ENCODE measurements around the gene RHOT2. TPM values are rescaled to one million over a fixed set of nuclear protein-coding genes. Genes with fewer than 3 reads are reported as not detected.

The RHOT2 gene
- total and polyA plus RNA-seq, 9 of the 15 experiments (the other 6 are each of a cell fraction or from before 2014, with no cell fraction given), result 5.0 to 373 (median 112) TPM

DNA sequence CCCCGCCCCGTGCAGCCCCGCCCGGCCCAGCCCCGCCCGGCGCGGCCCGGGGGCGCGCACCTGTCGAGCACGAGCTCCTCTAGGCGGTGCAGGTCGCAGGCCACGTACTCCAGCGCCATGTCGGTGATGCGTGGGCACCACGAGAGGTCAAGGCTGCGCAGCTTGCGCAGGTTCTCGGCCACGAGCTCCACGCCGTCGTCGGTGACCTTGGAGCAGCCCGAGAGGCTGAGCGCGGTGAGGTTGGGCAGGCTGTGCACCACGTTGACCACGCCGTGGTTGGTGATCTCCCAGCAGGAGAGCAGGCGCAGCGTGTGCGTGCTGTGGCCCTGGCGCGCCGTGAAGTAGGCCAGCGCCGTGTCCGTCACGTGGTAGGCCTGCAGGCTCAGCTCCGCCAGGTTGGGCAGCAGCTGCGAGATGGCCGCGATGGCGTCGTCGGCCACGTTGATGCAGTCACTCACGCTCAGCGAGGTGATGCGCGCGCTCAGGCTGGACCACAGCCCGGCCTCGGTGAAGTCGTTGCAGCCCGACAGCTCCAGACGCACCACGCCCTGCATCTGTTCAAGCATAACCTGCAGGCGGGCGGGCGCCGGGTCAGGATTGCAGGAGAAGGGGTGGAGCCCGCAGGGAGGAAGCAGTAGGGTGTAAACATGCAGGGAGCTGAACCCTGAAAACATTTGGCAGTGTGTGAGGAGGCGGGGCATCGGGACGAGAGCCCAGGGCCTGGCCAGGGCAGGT lies 27.6 kb downstream of the RHOT2 start (continued):
- TF ChIP-seq, protein P1, sequence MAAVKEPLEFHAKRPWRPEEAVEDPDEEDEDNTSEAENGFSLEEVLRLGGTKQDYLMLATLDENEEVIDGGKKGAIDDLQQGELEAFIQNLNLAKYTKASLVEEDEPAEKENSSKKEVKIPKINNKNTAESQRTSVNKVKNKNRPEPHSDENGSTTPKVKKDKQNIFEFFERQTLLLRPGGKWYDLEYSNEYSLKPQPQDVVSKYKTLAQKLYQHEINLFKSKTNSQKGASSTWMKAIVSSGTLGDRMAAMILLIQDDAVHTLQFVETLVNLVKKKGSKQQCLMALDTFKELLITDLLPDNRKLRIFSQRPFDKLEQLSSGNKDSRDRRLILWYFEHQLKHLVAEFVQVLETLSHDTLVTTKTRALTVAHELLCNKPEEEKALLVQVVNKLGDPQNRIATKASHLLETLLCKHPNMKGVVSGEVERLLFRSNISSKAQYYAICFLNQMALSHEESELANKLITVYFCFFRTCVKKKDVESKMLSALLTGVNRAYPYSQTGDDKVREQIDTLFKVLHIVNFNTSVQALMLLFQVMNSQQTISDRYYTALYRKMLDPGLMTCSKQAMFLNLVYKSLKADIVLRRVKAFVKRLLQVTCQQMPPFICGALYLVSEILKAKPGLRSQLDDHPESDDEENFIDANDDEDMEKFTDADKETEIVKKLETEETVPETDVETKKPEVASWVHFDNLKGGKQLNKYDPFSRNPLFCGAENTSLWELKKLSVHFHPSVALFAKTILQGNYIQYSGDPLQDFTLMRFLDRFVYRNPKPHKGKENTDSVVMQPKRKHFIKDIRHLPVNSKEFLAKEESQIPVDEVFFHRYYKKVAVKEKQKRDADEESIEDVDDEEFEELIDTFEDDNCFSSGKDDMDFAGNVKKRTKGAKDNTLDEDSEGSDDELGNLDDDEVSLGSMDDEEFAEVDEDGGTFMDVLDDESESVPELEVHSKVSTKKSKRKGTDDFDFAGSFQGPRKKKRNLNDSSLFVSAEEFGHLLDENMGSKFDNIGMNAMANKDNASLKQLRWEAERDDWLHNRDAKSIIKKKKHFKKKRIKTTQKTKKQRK (IDR thresholded peaks at IDR 0.05; ENCODE audit: borderline replicate concordance, low read depth, low read length), result no peak
- TF ChIP-seq ATF7 (IDR thresholded peaks at IDR 0.05) (peak; percentile 45; the same call in 1 of the 2 replicates), ZNF354B (CRISPR knock-in tag; IDR thresholded peaks at IDR 0.05) (no peak), FIP1L1 (IDR thresholded peaks at IDR 0.05; ENCODE audit: low read depth, low read length, poor library complexity, severe bottlenecking) (peak; percentile 56), EGR1 (conservative IDR thresholded peaks at IDR 0.05) (peak; percentile 31; the same call in 1 of the 2 replicates), TCFL5 (CRISPR knock-in tag; conservative IDR thresholded peaks at IDR 0.05) (no peak), BRF1 (IDR thresholded peaks at IDR 0.05; ENCODE audit: borderline replicate concordance, extremely low read depth, insufficient read length) (no peak), CBX3 (IDR thresholded peaks at IDR 0.05; ENCODE audit: borderline replicate concordance in 1 of 2, low read length in 2 of 2) (peak in 1 of 2 experiments; percentile 78; a peak in 1 of 3 replicates), EP300 (IDR thresholded peaks at IDR 0.05; ENCODE audit: low read length) (no peak), RFX1 (IDR thresholded peaks at IDR 0.05) (no peak), PHF21A (IDR thresholded peaks at IDR 0.05; ENCODE audit: borderline replicate concordance, low read depth) (no peak), ZNF785 (CRISPR knock-in tag; IDR thresholded peaks at IDR 0.05) (no peak), DACH1 (IDR thresholded peaks at IDR 0.05; ENCODE audit: partially characterized antibody) (no peak), SAP30 (IDR thresholded peaks at IDR 0.05; ENCODE audit: borderline replicate concordance, insufficient read depth, low read depth, low read length, poor library complexity, severe bottlenecking) (peak; percentile 27), RAD21 (CRISPR knock-in tag; conservative IDR thresholded peaks at IDR 0.05 in 1 of 2, IDR thresholded peaks at IDR 0.05 in 1 of 2) (no peak), STAT5B (CRISPR knock-in tag; IDR thresholded peaks at IDR 0.05) (no peak), HMG20A (CRISPR knock-in tag; conservative IDR thresholded peaks at IDR 0.05) (no peak)
- TF ChIP-seq, protein P2, sequence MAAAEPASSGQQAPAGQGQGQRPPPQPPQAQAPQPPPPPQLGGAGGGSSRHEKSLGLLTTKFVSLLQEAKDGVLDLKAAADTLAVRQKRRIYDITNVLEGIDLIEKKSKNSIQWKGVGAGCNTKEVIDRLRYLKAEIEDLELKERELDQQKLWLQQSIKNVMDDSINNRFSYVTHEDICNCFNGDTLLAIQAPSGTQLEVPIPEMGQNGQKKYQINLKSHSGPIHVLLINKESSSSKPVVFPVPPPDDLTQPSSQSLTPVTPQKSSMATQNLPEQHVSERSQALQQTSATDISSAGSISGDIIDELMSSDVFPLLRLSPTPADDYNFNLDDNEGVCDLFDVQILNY (CRISPR knock-in tag; IDR thresholded peaks at IDR 0.05), result peak; percentile 86; the same call in 1 of the 2 replicates
- TF ChIP-seq, protein P3, sequence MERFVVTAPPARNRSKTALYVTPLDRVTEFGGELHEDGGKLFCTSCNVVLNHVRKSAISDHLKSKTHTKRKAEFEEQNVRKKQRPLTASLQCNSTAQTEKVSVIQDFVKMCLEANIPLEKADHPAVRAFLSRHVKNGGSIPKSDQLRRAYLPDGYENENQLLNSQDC (CRISPR knock-in tag; IDR thresholded peaks at IDR 0.05), result no peak
- TF ChIP-seq, protein P4, sequence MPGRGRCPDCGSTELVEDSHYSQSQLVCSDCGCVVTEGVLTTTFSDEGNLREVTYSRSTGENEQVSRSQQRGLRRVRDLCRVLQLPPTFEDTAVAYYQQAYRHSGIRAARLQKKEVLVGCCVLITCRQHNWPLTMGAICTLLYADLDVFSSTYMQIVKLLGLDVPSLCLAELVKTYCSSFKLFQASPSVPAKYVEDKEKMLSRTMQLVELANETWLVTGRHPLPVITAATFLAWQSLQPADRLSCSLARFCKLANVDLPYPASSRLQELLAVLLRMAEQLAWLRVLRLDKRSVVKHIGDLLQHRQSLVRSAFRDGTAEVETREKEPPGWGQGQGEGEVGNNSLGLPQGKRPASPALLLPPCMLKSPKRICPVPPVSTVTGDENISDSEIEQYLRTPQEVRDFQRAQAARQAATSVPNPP (IDR thresholded peaks at IDR 0.05; ENCODE audit: borderline replicate concordance, insufficient read depth, insufficient read length), result no peak
- TF ChIP-seq, protein P5, sequence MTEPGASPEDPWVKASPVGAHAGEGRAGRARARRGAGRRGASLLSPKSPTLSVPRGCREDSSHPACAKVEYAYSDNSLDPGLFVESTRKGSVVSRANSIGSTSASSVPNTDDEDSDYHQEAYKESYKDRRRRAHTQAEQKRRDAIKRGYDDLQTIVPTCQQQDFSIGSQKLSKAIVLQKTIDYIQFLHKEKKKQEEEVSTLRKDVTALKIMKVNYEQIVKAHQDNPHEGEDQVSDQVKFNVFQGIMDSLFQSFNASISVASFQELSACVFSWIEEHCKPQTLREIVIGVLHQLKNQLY (CRISPR knock-in tag; conservative IDR thresholded peaks at IDR 0.05), result peak in 1 of 2 experiments; percentile 96; a peak in 2 of 4 replicates

Data from K562 (cell line).